GM18861 (cell line): ENCODE measurements around the gene CETN2.

Experiments used
- ATAC-seq: cut with Tn5 transposase; IDR thresholded peaks from one replicate; pipeline ENCODE4 v1.9.1; 2021; ENCODE audit not compliant: unreplicated experiment

The CETN2 gene

DNA sequence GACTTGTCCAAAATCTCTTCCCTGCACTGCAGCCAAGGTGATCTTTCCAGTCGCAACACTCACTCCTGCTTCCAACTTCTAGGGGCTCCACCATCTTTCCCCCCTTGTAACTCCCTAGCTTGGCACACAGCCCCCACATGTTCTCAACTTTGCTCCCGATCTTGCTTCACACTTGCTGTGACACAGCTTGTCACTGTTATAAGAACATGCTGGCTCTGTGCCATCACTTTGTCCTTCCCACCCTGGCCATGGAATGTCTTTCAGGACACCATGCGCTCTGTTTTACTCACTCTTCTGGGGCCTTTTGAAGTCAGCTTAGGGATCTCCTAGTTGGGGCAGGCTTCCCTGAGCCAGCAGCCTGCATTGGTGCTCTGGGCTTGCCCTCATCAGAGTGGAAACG is 2.8 kb upstream of the CETN2 start:
- no peak for ATAC-seq

DNA sequence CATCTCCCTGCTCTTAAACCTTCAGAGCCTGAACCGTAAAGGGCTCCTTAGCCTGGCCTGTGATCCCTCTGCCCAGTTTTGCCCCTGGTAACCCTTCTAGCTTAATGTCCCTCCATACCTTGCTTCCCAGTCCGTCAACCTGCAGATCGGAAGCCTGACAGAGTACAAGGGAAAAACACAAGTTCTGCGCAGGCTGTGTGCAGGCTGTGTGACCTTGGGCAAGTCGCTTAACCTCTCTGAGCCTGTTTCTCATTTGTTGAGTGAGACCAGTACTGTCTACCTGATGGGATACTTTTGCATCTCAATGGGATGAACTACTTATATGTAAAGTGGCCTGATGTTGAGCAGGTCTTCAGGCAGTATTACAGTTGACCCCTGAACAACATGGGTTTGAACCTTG is 2.0 kb upstream of the CETN2 start:
- ATAC-seq: no peak

DNA sequence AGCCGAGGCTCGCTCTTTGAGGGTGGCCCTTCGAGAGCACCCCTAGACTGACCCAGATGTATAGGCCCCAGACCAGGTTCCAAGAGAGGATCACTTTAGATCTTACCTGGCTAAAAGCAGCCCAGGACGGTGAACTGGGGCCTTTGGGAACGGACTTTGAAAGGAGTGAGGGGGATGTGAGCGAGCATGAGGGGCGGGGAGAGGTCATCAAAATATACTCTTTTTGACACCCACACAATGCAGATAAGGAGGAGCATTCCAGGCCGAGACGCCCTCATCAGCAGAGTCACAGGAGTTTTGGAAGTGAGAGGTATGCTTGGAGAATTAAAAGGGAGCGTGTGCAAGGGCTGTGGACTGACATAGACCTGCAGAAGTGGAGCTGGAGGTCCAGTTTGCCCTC is 834 bp upstream of the CETN2 start:
- ATAC-seq: no peak

DNA sequence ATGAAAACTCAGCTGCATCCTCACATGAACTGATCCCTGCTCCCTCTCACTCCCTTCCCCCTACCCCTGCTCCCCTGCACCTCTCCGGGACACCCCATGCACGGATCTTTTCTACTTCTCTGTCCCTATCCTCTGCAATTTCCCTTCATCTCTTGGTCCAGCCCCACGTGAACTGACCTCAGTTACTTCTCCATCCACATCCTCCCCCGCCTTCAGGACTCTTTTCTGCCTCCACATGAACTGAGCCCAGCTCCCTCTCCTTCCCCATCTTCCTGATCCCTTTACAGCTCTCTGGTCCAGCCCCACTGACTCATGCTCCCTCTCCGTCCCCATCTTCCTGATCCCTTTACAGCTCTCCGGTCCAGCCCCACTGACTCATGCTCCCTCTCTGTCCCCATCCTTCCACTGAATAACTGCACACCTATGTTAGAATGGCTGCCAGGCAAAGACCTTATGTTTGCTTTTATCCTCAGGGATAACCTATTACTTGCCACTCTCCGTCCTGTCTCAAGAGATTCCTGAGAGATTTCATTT is 5.6 kb downstream of the CETN2 start:
- no peak for ATAC-seq

DNA sequence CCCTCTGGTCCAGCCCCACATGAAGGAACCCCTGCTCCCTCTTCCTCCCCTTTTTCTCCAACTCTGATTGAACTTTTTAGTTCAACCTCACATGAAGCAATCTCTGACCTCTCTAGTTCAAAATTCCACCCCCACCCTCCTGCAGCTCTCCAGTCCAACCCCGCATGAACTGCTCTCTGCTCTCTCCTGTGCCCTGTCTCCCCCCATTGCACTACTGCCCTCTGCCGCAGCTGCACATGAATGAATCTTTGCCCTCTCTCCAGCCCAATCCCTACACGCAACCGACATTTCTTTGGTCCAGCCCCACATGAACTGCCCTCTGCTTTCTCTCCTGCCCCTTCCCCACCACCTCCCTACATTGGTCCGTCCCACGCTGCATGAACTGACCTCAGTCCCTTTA is 6.9 kb downstream of the CETN2 start:
- ATAC-seq: no peak

DNA sequence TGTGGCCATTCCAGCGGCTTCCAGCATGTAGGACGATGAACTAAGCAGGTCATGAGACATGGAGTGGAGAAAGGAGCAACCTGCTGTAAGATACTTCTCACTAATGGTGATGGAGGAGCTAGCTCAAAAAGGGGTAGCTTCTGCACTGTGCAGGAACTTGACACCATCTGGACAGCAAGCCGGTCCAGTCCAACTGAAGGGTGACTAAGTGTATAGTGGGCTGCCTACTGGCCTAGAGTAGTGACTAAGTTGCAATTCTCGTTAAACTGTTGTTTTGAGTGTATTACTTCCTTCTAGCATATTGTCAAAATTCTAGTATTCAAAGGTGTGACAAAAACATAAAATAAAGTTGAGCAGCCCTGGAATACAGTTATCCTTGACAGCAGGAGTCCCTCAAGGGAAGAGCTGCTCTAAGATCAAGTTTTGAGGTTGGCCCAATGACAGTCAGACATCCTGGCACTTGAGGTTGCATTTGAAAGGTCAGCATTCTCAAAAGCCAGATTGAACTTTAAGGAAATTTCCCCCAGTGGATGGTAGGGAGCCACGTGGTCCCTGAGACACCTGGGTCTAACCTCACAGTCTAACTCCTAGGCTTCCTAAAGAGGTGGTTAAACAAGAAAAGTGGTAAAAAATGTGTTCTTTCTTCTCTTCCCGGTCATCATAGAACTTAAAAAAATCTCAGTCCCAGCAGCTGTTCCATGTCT is 8.0 kb downstream of the CETN2 start:
- ATAC-seq: no peak

DNA sequence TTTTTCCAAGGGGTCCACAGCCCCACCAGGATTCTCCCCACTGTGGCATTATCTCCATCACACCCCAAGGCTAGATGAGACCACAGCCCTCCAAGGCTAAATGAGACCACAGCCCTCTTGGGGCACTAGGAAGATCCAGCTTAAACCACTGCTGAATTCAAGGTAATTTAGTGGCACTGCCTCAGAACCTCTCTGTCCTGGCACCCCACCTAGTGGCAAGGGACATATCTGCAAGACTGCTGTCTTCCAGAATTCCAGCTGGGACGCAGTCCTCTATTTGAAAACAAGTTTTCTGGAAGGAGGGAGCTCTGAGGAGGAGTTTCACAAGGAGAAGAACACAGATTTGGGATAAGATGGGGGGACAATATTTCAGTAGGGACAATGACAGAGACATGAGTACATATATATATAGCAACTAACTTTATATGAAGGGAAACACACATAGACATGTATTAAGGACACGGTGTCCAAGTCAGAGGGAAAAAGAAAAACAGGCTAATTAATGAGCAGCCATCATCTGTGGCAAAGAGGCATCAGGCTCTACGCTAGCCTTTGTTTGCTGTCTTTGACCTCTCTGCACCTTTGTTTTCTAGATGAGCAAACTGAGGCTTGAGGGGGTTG is 9.3 kb downstream of the CETN2 start:
- peak; percentile 60 for ATAC-seq

DNA sequence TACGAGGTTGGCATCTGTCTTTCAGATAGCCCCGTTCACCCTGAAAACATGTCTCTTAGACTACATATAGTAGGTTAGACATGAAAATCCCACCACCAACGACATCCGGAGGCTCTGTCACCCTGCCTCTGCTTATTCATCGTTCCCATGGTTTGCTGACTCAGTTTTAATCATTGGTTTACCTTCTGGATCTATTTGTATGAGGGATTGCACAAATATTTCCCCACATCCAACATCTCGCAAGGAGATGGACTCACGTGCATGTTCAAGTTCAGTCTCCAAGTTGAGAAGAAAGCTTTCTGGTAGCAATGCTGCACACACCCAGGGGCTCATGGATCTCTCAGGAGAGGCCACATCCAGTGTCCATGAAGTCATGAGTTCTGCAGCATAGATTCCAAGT is 10.8 kb downstream of the CETN2 start:
- no peak for ATAC-seq

DNA sequence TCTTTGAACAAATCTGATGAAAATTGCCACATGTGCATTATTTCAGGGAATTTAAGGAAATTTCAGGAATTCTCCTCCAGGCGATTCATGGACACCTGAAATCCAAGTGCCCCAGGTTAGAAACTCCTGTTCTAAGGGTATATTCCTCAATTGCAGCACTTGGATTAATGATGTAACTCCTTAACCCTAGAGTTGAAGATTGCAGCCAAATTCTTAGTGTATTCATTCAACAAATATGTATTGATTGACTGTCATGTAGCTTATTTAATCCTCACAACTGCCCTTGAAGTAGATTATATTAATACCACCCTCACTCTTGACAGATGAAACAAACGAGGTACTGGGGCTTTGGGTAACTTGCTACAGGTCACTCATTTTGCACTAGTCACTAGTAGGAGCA is 11.3 kb downstream of the CETN2 start:
- no peak for ATAC-seq

DNA sequence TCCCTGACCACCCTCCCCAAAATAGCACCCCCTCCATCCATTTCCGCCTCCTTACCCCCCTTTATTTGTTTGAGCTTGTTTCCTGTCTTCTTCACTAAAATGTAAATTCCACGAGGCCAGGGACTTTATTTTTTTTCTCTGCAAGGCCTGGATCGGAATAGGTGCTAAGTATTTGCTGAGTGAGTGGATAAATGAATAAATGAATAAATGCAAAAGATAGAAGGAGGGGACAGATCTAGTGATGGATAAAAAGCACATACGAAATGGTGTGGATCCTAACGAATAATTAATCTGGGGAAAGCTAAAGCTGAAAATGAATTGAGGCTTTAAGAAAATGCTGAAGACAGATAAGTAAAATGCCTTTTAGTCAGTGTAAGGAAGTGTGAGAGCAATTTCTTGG is 12.2 kb downstream of the CETN2 start:
- ATAC-seq: no peak

DNA sequence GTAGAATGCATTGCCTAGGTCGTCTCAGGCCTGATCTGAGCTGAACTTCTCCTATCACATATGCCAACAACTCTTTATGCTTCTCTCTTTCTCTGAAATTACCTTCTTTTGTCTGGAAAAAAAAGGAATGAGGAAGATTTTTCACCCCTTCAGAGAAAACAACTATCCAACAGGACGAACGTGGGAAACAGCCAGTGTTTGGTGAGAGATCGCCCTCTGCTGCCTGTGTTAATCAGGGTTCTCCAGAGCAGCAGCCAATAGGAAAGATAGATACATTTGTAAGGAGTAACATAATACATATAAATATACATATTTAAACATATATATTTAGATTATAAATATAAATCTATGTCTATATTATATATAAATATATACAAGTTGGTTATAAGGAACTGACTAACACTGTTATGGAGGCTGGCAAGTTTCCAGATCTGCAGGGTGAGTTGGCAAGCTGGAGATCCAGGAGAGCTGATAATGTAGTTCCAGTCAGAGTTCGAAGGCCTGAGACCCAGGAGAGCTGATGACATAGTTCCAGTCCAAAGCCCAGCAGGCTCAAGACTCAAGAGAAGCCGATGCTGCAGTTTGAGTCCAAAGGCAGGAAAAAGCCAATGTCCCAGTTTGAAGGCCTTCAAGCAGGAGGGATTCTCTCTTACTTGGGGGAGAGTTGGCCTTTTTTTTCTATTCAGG is 13.3 kb downstream of the CETN2 start:
- no peak for ATAC-seq

DNA sequence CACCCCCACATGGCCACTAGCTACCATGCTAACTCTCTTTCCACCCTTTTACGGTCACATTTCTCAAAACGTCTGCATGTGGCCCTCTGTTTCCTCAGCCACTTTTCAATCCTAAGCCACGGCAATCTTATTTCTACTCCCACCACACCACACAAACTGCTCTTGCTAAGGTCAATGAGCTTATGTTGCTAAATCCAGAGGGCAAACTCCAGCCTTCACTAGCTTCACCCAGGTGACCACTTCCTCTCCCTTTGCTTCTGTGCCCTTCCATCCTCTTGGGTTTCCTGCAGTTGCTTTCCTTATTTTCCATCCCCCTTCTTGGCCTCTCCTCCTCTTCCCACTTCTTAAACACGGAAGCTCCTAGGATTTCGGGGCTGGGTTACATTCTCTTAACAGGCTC is 16.5 kb downstream of the CETN2 start:
- ATAC-seq: no peak

DNA sequence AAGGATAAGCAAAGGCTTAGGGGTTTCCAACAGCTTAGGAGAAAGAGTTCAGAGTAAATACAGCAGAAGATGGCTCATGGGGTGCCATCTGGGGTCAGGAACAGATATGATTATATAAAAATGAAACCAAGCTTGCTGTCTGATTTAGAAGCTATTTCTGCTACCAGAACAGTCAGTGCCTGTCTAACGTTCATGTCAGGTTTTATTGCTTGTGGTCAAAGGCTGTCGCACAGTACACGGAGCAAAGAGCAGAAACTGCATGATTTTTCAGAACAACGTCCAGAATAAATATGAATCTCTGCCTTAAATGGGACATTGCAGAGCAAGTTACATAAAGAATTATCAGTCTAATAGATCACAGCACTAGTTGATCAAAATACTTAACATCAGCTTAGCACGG is 17.4 kb downstream of the CETN2 start:
- no peak for ATAC-seq

DNA sequence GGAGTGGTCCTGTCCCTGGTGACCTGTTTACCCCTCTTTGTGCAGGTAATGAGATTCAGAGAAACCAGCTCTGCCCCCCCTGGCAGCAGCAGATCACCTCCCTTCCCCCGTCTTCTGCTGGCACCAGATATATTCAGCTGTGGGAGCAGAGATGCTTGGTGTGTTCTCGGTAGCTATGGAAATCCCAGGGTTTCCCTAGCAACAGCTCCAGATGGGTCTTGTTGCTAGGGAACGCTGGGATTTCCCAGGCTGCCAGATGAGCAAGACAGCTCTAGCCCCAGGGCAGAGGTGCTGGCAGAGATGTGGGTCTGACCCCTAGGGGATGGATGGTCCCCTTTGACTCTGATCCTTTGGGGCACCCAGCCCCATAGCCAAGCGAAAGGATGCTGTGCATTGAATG is 20.2 kb downstream of the CETN2 start:
- ATAC-seq: no peak

DNA sequence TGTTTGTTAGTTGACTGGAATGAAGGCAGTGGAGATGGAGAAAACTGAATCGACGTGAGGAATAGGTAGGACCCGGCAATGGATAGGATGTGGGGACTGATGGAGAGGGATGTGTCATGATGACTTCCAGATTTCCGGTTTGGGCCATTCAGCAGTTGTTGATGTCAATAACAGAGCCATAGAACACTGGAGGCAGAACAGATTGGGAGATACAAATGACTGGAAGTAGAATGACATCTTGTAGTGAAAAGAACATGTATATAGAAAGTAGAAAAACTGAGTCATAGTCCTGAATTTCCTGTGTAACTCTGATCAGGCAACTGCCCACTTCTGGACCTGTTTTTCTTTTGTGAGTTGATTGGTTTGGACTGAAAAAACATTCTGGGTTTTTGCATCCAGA is 24.5 kb downstream of the CETN2 start:
- ATAC-seq: no peak

DNA sequence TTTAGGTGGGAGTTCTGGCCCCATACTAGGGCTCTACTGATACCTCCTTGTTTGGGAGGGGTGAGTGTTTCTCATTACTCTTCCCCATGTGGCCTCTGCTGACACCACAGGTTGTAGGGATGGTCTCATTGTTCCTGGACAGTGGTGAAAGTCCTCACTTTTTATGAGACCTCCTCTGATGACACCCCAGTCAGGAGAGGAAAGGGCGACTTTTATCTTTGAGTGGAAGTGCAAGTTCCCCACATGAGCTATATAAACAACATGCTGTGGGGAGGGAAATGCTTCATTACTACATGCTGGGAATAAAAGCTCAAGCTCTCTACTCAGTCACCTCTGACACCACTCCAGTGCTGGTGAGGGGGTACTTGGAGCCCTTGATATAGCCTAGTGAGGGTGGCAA is 31.6 kb downstream of the CETN2 start:
- ATAC-seq: no peak

DNA sequence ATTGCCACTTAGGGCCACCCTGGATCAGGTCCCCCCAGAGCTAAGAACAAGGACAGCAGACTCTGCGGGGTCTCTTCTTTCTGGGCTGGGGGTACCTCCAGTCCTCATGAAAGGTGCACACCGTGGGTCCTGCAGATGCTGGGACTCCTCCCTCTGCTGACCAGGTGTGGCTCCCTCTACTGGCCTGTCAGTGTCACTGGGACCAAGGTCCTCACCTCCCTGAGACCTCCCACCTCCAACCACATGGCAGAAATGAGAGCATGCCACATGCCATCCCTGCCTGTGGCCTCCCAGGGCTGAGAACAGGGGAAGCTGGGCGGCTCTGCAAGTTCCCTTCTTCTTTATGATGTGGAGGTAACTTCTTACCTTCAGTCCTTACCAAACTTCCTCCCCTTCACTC is 43.5 kb downstream of the CETN2 start:
- peak; percentile 80 for ATAC-seq
